D721Med (cell line): Measurements from ENCODE around the gene RHOU.

ENCODE experiments used
- DNase-seq: peaks from one replicate; pipeline ENCODE4 v3.0.0; 2011; ENCODE audit warnings: low spot score; ENCODE audit not compliant: insufficient read length
- FAIRE-seq: peaks from 2 replicates; lab custom pipeline; 2011; peaks lifted over from hg19 to GRCh38; lab: Jason Lieb, UNC
- CTCF ChIP-seq: IDR thresholded peaks from 2 replicates; pipeline ENCODE4 v1.5.1; 2012; ENCODE audit warnings: mild to moderate bottlenecking, control low read depth; ENCODE audit not compliant: insufficient read depth; ENCODE audit errors: missing control alignments

RHOU gene

DNA sequence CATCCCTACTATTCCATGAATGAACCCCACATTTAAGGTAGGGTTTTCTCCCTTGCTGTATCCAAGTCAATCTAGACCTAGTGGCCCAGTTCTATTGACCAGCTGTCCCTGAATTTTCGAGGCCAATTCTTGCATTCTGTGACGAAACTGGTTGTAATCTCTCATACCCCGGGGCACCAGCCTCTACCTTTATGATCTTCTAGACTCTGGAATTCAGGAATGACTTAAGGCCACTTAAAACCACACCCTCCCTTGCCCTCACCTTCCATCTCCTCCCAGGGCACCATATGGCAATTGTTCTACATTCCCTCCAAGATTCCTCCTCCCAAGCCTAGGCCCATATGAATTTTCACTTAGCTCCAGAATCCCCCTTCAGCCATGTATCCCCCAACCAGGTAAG, 48.9 kb downstream of the RHOU start:
- FAIRE-seq (no peak), DNase-seq (no peak)
- TF ChIP-seq CTCF: no peak

GRCh38 chr1:228785366-228786330, 50.4 kb downstream of the RHOU start:
- FAIRE-seq (no peak), DNase-seq (no peak)
- no peak for TF ChIP-seq CTCF

- FAIRE-seq (no peak), DNase-seq (no peak)
- no peak for TF ChIP-seq CTCF
Measured at GRCh38 chr1:228786361-228787129, 51.3 kb downstream of the RHOU start.

DNA sequence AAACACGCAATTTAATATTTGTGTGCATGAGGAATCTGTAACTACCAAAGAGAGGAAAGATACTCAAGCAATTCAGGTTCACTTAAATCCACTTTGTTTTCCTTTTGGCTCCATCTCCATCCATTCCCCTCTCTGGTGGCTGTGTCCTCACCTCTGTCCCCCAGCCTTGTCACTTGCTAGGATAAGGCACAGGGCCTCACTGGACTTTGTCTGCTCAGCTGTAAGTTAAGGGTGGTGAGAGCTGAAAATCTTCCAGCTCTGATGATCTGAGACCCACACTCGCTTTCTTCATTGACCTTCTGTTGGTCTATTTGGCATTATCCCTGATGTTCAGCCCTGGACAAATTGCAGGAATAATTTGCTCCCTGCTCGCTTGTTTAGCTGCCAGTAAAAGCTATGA, 56.5 kb downstream of the RHOU start:
- DNase-seq: no peak
- no peak for FAIRE-seq
- TF ChIP-seq CTCF: no peak

DNA sequence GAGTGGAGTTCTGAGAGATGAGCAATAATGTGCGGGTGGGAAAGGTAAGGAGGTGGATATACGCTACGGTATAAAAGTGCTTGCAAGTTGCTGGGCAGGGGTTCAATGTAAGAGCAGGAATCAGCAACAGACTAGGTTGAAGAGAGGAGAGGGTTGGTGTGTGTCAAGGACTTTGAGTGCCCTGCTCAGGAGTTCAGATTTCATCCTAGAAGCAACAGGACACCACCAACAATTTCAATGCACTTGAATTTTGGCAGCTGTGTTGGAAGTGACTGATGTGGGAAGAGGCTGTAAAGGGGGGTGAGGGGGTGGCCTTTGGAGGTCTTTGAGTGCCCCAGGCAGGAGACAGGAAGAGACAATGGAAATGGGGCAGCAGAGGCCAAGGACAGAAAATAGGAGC, 57.3 kb downstream of the RHOU start:
- DNase-seq: no peak
- TF ChIP-seq CTCF: no peak
- FAIRE-seq: no peak

GRCh38 chr1:228793032-228793431, 57.8 kb downstream of the RHOU start:
- FAIRE-seq: no peak
- TF ChIP-seq CTCF: no peak

More at GRCh38 chr1:228793032-228793431, 57.8 kb downstream of the RHOU start:
- DNase-seq: no peak
